Thoracic aorta (tissue), 2 donors: Measurements from ENCODE around the gene WIPF3. TPM values are rescaled to one million over a fixed set of nuclear protein-coding genes. Genes with fewer than 3 reads are reported as not detected.

ENCODE experiments used
- ATAC-seq: fragments of 150-250 bp; one replicate; pipeline ENCODE4 v1.8.0; 2017; ENCODE audit warnings: low read depth; ENCODE audit not compliant: insufficient number of reproducible peaks, low FRiP score
- DNase-seq: peaks from one replicate; pipeline ENCODE4 v3.0.0-alpha.2; 2020; ENCODE audit warnings: low spot score
- H3K27ac ChIP-seq, 2 donors: fragments of 200-600 bp; sonication (generic); 1 replicate in 1 of 2; 2 replicates in 1 of 2; pipeline ENCODE4 v1.5.1; 2016; ENCODE audit warnings: mild to moderate bottlenecking in 2 of 2, moderate library complexity in 2 of 2
- H3K27me3 ChIP-seq: fragments of 200-600 bp; sonication (generic); replicated peaks from 2 replicates; pipeline ENCODE4 v1.6.0; 2016; ENCODE audit warnings: mild to moderate bottlenecking; ENCODE audit not compliant: insufficient read depth
- H3K36me3 ChIP-seq: fragments of 200-600 bp; sonication (generic); one replicate; pipeline ENCODE4 v1.5.1; 2016
- H3K4me1 ChIP-seq, 2 donors: fragments of 200-600 bp; sonication (generic); 1 replicate in 1 of 2; 2 replicates in 1 of 2; pipeline versions ENCODE4 v1.5.1 to v1.6.0; 2016; ENCODE audit warnings: low read depth in 2 of 2, mild to moderate bottlenecking in 1 of 2; ENCODE audit not compliant: control insufficient read depth in 1 of 2
- H3K4me3 ChIP-seq: fragments of 200-600 bp; sonication (generic); 2 replicates; pipeline ENCODE4 v1.5.1; 2016; ENCODE audit warnings: mild to moderate bottlenecking
- H3K9me3 ChIP-seq: fragments of 200-600 bp; sonication (generic); 2 replicates; pipeline ENCODE4 v1.5.1; 2016
- CTCF ChIP-seq: fragments of 200-600 bp; sonication (generic); IDR thresholded peaks from one replicate; pipeline ENCODE4 v1.5.1; 2019; ENCODE audit warnings: antibody characterized with exemption
- total RNA-seq, 2 donors: library from RNA; depleted of rRNA; stranded (reverse); fragments of >200 nt; gene quantifications; one replicate each; pipeline versions ENCODE4 v1.1.0 to v1.2.3, GENCODE V29; 2016

The WIPF3 gene
- total RNA-seq, 2 donors from 2014 or later = 2.4 to 3.7 TPM

DNA sequence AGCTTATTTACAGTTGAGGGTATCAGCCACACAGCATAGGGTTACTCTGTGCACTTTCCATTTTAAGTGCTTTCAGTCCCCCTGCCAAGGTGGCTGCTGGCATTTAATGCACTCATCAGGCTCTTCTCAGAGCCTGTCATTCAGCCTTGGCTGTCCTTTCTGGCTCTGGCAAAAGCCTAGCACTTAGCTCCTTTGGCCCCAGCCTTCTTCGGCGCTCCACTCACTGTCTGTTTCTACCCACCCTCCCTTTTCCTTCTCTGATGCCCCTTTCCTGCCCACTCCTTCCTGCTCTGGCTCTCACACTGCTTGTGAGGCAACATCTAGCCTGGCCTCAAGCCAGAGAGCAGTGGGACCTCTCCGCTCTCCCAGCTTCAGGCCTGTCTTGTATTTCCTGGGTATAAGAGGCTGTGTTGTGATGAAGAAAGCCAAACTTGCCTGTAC is 60.2 kb downstream of the WIPF3 start:
- ATAC-seq (no peak), DNase-seq (no peak)
- H3K4me1 ChIP-seq = peaks cover 9 to 26% of the 10 kb centered on the region in 2 donors

DNA sequence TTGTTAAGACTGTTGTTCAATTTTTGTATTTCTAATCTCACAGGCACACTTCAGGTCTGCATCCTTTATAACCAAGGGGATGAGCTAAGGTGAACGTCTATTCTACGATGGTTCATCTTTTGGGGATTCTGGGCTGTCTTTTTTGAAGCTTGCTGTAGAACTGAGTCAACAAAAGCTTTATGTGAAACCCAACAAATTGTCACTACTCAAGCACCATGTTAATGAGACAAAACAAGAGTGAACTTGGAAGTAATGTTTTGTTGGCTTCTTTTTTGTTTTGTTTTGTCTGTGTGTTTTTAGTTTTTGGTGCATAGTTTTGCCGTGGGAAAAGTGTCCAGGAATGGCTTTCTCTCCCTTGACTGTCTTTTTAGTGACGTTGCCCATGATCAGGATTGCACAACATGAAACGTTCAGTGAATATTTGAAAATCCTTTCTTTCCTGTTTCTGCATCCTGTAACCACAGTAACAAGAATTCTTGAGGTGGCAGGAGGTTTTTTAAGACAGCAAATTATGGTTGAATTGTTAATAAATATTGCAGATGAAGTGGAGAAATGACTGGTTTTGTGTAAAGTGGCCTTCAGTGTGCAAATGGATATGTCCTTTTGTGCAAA is 65.6 kb downstream of the WIPF3 start:
- Histone ChIP-seq H3K27me3 (no peaks in the 10 kb centered on the region), H3K27ac (no peak overlapping the region), H3K4me1 (peaks cover under 1 to 3% of the 10 kb centered on the region in 2 donors), H3K9me3 (no peaks in the 10 kb centered on the region), H3K36me3 (no peaks in the 10 kb centered on the region), H3K4me3 (no peak overlapping the region)
- TF ChIP-seq CTCF = no peak
- DNase-seq (no peak), ATAC-seq (no peak)

More for the DNA sequence above, 60.2 kb downstream of the WIPF3 start:
- Histone ChIP-seq H3K36me3 (no peaks in the 10 kb centered on the region), H3K9me3 (no peaks in the 10 kb centered on the region), H3K27ac (peak overlapping the region; percentile 12 to 24), H3K4me3 (peak overlapping the region; percentile 16), H3K27me3 (no peaks in the 10 kb centered on the region)
- no peak for TF ChIP-seq CTCF

DNA sequence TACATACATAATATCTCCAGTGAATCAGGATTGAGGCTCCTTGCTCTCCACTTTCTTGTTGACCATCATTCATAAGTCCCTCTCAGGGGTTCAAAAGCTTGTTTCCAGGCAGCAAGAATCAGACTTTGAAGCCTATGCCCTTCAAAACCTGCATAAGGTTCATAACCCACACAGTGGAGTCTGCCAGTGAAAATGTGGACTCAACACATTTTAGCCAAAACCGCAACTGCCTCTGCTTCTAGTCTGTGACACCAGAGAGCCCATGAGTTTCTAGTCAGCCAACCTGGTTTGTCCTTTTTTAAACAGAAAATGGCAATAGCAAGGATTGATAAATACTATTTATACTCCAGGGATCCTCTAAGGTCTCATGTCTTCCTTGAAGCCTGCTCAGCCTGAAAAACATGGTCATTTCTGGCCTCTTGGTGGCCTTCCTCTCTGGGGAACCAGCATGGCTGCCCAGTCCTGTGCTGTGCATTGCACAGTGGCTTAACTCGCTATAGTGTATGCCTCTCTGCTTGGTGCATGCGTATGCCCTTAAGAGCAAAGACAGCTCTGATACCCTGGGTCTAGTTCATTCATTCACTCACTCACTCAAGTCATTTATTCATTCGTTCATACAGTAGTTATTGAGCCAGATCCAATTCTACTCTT is 67.5 kb downstream of the WIPF3 start:
- DNase-seq = no peak
- Histone ChIP-seq H3K36me3 (no peaks in the 10 kb centered on the region), H3K9me3 (no peaks in the 10 kb centered on the region), H3K27ac (no peak overlapping the region), H3K4me3 (no peak overlapping the region), H3K4me1 (no peaks in the 10 kb centered on the region), H3K27me3 (no peaks in the 10 kb centered on the region)
- TF ChIP-seq CTCF = no peak
- ATAC-seq = no peak

DNA sequence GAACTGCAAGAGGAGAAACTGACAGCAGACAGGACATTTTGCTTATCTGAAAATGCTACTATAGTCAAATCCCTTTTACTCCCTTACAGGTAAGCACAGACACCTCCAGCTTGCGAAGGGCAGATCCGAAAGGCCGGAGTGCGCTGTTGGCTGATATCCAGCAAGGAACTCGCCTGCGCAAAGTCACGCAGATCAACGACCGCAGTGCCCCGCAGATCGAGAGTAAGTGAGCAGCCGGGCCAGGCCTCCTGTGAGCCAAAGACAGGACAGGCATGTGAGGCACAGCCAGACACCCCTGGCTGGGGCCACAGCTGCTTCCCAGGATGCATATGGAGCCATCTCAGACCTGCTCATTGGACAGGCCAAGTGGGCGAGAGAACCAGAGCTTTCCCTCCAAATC is 69.4 kb downstream of the WIPF3 start:
- no peaks in the 10 kb centered on the region for H3K36me3 ChIP-seq
- DNase-seq (no peak), ATAC-seq (no peak)
- no peaks in the 10 kb centered on the region for H3K27me3 ChIP-seq
- no peak for TF ChIP-seq CTCF
- no peak overlapping the region for H3K4me3 ChIP-seq
- no peaks in the 10 kb centered on the region for H3K9me3 ChIP-seq
- no peak overlapping the region for H3K27ac ChIP-seq
- no peaks in the 10 kb centered on the region for H3K4me1 ChIP-seq

GRCh38 chr7:29877196-29877595 is 70.9 kb downstream of the WIPF3 start:
- no peak for TF ChIP-seq CTCF
- Histone ChIP-seq H3K4me3 (no peak overlapping the region), H3K27ac (no peak overlapping the region)

More at GRCh38 chr7:29877196-29877595, 70.9 kb downstream of the WIPF3 start:
- H3K27me3 ChIP-seq = no peaks in the 10 kb centered on the region
- no peaks in the 10 kb centered on the region for H3K4me1 ChIP-seq
- no peaks in the 10 kb centered on the region for H3K36me3 ChIP-seq
- DNase-seq = no peak
- no peak for ATAC-seq
- no peaks in the 10 kb centered on the region for H3K9me3 ChIP-seq
